CD4-positive, alpha-beta T cell (primary cell): ENCODE measurements around the gene TOM1L2. TPM values are rescaled to one million over a fixed set of nuclear protein-coding genes. Genes with fewer than 3 reads are reported as not detected.
A peak's percentile ranks its signal among the peaks of the same experiment; 100 is the strongest.

ENCODE experiments used
- ATAC-seq: fragments of 200-7000 bp; cut with Tn5 transposase; one replicate; pipeline ENCODE4 v1.10.0; 2022; ENCODE audit warnings: mild to moderate bottlenecking; ENCODE audit not compliant: poor library complexity
- CTCF ChIA-PET: fragments of 350-600 bp; sonication (Branson Sonifier 250); formaldehyde crosslinking; loops from one replicate; lab custom pipeline; 2021; ENCODE audit warnings: antibody characterized with exemption, inconsistent platforms; lab: Charles Lee
- POLR2A ChIA-PET: fragments of 350-600 bp; sonication (Branson Sonifier 250); formaldehyde crosslinking; loops from one replicate; lab custom pipeline; 2021; ENCODE audit warnings: antibody characterized with exemption, inconsistent platforms; lab: Charles Lee
- DNase-seq, 14 experiments: peaks; one replicate each; pipeline ENCODE4 v3.0.0-alpha.2; 2013 to 2020; ENCODE audit warnings: mixed read lengths in 2 of 14
- H3K27ac ChIP-seq, 2 donors: one replicate each; pipeline versions ENCODE4 v1.5.1 to v1.7.0; 2013; ENCODE audit warnings: low read length in 2 of 2, low read depth in 1 of 2, mild to moderate bottlenecking in 1 of 2
- H3K27me3 ChIP-seq, 2 experiments: 1 replicate in 1 of 2; 2 replicates in 1 of 2; pipeline versions ENCODE4 v1.6.1 to v1.7.0; 2013; ENCODE audit warnings: low read length in 2 of 2, control low read depth in 1 of 2, mild to moderate bottlenecking in 1 of 2, moderate library complexity in 1 of 2; ENCODE audit not compliant: insufficient read depth in 2 of 2, control insufficient read depth in 1 of 2
- H3K36me3 ChIP-seq: one replicate; pipeline ENCODE4 v1.6.1; 2013; ENCODE audit warnings: low read length, control low read depth; ENCODE audit not compliant: insufficient read depth
- H3K4me1 ChIP-seq: one replicate; pipeline ENCODE4 v1.6.1; 2013; ENCODE audit warnings: low read length, control low read depth; ENCODE audit not compliant: insufficient read depth
- H3K4me3 ChIP-seq: one replicate; pipeline ENCODE4 v1.5.1; 2013; ENCODE audit warnings: mild to moderate bottlenecking, low read length, moderate library complexity
- H3K9me3 ChIP-seq, 2 experiments: 1 replicate in 1 of 2; 2 replicates in 1 of 2; pipeline versions ENCODE4 v1.6.1 to v1.7.0; 2013; ENCODE audit warnings: low read length in 2 of 2, mild to moderate bottlenecking in 2 of 2, control low read depth in 1 of 2, moderate library complexity in 1 of 2; ENCODE audit not compliant: control insufficient read depth in 1 of 2, insufficient read depth in 1 of 2
- H3K27ac Mint-ChIP-seq: one replicate; pipeline ENCODE4 v1.8.0; 2020; ENCODE audit warnings: mixed read lengths
- H3K27me3 Mint-ChIP-seq: one replicate; pipeline ENCODE4 v1.8.0; 2021; ENCODE audit warnings: mixed read lengths
- H3K36me3 Mint-ChIP-seq: one replicate; pipeline ENCODE4 v1.8.0; 2021; ENCODE audit warnings: low read depth, mixed read lengths
- H3K4me1 Mint-ChIP-seq: one replicate; pipeline ENCODE4 v1.8.0; 2021; ENCODE audit warnings: low read depth, mixed read lengths
- H3K4me3 Mint-ChIP-seq: one replicate; pipeline ENCODE4 v1.8.0; 2020; ENCODE audit warnings: mild to moderate bottlenecking, mixed read lengths
- H3K9me3 Mint-ChIP-seq: one replicate; pipeline ENCODE4 v1.8.0; 2020; ENCODE audit warnings: mixed read lengths
- CTCF ChIP-seq: fragments of 200-600 bp; IDR thresholded peaks from one replicate; pipeline ENCODE4 v1.8.0; 2022; ENCODE audit warnings: antibody characterized with exemption, mild to moderate bottlenecking
- intact Hi-C, 2 experiments: fragments of 100-400 bp; cut with DNase I in 1 of 2; cut with micrococcal nuclease in 1 of 2; formaldehyde crosslinking; loops; one replicate each; pipeline versions ENCODE4 v1.15.1 to v1.9.0; 2023 to 2025; cut with DNase I, micrococcal nuclease
- total RNA-seq, 174 experiments: library from RNA in 2 of 174; stranded (reverse) in 2 of 174; gene quantifications; one replicate each; pipeline ENCODE4 v1.2.3 and lab custom pipeline; 2021 to 2026

The TOM1L2 gene
- total RNA-seq, 2 experiments from 2014 or later, result 28.5 to 30.5 TPM

- Mint-ChIP-seq H3K9me3 (no peaks in the 10 kb centered on the region), H3K36me3 (no peaks in the 10 kb centered on the region), H3K4me1 (peaks cover 53% of the 10 kb centered on the region), H3K4me3 (no peak overlapping the region), H3K27ac (no peak overlapping the region), H3K27me3 (no peaks in the 10 kb centered on the region)
- no peak for ATAC-seq
- CTCF ChIA-PET, result no interaction called here
- POLR2A ChIA-PET, result interaction anchor here (0.7 kb wide), 1 partner anchor 20 kb away, joined by 3 read pairs; no protein-coding TSS in a partner anchor
- no peak for DNase-seq
- H3K27ac ChIP-seq, result no peak overlapping the region
- no peaks in the 10 kb centered on the region for H3K9me3 ChIP-seq
- H3K36me3 ChIP-seq, result no peaks in the 10 kb centered on the region
- intact Hi-C loops, result no loop called here
- peaks cover 25% of the 10 kb centered on the region for H3K4me1 ChIP-seq
- no peak overlapping the region for H3K4me3 ChIP-seq
- TF ChIP-seq CTCF, result no peak
- no peaks in the 10 kb centered on the region for H3K27me3 ChIP-seq
Measured at GRCh38 chr17:17937958-17938357, 34.2 kb downstream of the TOM1L2 start.

- no peaks in the 10 kb centered on the region for H3K36me3 Mint-ChIP-seq
- Histone ChIP-seq H3K36me3 (no peaks in the 10 kb centered on the region), H3K27me3 (no peaks in the 10 kb centered on the region), H3K9me3 (no peaks in the 10 kb centered on the region), H3K27ac (no peak overlapping the region), H3K4me1 (peaks cover 25% of the 10 kb centered on the region), H3K4me3 (no peak overlapping the region)
- ATAC-seq (no peak), DNase-seq (no peak)
- ChIA-PET POLR2A (no interaction called here), CTCF (no interaction called here)
- H3K4me3 Mint-ChIP-seq, result no peak overlapping the region
- no peak overlapping the region for H3K27ac Mint-ChIP-seq
- H3K27me3 Mint-ChIP-seq, result no peaks in the 10 kb centered on the region
- intact Hi-C loops, result no loop called here
- TF ChIP-seq CTCF, result no peak
- no peaks in the 10 kb centered on the region for H3K9me3 Mint-ChIP-seq
- peaks cover 47% of the 10 kb centered on the region for H3K4me1 Mint-ChIP-seq
Measured at GRCh38 chr17:17937201-17937853, 34.9 kb downstream of the TOM1L2 start.

GRCh38 chr17:17935321-17936271 lies 36.6 kb downstream of the TOM1L2 start:
- DNase-seq (peak in 2 of 14 experiments; percentile 45 to 51), ATAC-seq (no peak)
- H3K36me3 Mint-ChIP-seq, result no peaks in the 10 kb centered on the region
- POLR2A ChIA-PET, result interaction anchor here (0.8 to 1.2 kb wide), 3 partner anchors 22 to 37 kb away, joined by 3 to 4 read pairs (median 3); partner anchors contain the start of genes DRC3 and TOM1L2
- Histone ChIP-seq H3K4me1 (peaks cover 25% of the 10 kb centered on the region), H3K27ac (no peak overlapping the region), H3K4me3 (no peak overlapping the region), H3K9me3 (no peaks in the 10 kb centered on the region), H3K27me3 (no peaks in the 10 kb centered on the region), H3K36me3 (no peaks in the 10 kb centered on the region)
- H3K9me3 Mint-ChIP-seq, result no peaks in the 10 kb centered on the region
- H3K27me3 Mint-ChIP-seq, result no peaks in the 10 kb centered on the region
- CTCF ChIA-PET, result no interaction called here
- intact Hi-C loops, result no loop called here
- peaks cover 53% of the 10 kb centered on the region for H3K4me1 Mint-ChIP-seq
- H3K4me3 Mint-ChIP-seq, result no peak overlapping the region
- H3K27ac Mint-ChIP-seq, result peak overlapping the region; percentile 30
- TF ChIP-seq CTCF, result no peak
